Esophagus muscularis mucosa (tissue), 4 donors: Measurements from ENCODE around the gene TSPOAP1. TPM values are rescaled to one million over a fixed set of nuclear protein-coding genes. Genes with fewer than 3 reads are reported as not detected.

Experiments used
- DNase-seq: peaks from one replicate; pipeline ENCODE4 v3.0.0-alpha.2; 2017; ENCODE audit errors: extremely low spot score
- H3K27ac ChIP-seq, 4 donors: fragments of 200-600 bp; sonication (generic); replicated peaks in 1 of 4; 1 replicate in 3 of 4; 2 replicates in 1 of 4; pipeline ENCODE4 v1.5.1; 2016 to 2019; ENCODE audit warnings: mild to moderate bottlenecking in 1 of 4
- H3K27me3 ChIP-seq, 4 donors: fragments of 200-600 bp; sonication (generic); one replicate each; pipeline versions ENCODE4 v1.5.1 to v1.6.0; 2016 to 2019
- H3K36me3 ChIP-seq, 4 donors: fragments of 200-600 bp; sonication (generic); one replicate each; pipeline ENCODE4 v1.5.1; 2016 to 2019
- H3K4me1 ChIP-seq, 4 donors: fragments of 200-600 bp; sonication (generic); one replicate each; pipeline ENCODE4 v1.5.1; 2016 to 2019
- H3K4me3 ChIP-seq, 4 donors: fragments of 200-600 bp; sonication (generic); 1 replicate in 2 of 4; 2 replicates in 2 of 4; pipeline ENCODE4 v1.5.1; 2016 to 2019; ENCODE audit warnings: mild to moderate bottlenecking in 4 of 4, moderate library complexity in 1 of 4
- H3K9me3 ChIP-seq, 4 donors: fragments of 200-600 bp; sonication (generic); 1 replicate in 3 of 4; 2 replicates in 1 of 4; pipeline ENCODE4 v1.5.1; 2016 to 2019
- CTCF ChIP-seq, 3 experiments: fragments of 200-600 bp in 2 of 3; fragments of 450-650 bp in 1 of 3; sonication (generic) in 2 of 3; IDR thresholded peaks; one replicate each; pipeline ENCODE4 v1.5.1; 2017 to 2019; ENCODE audit warnings: antibody characterized with exemption in 3 of 3, mild to moderate bottlenecking in 2 of 3, moderate library complexity in 1 of 3
- EP300 ChIP-seq: sonication (generic); formaldehyde crosslinking; IDR thresholded peaks from one replicate; pipeline ENCODE4 v1.6.1; 2017; ENCODE audit warnings: antibody characterized with exemption
- POLR2A ChIP-seq: fragments of 450-650 bp; IDR thresholded peaks from one replicate; pipeline ENCODE4 v1.6.1; 2017; ENCODE audit warnings: antibody characterized with exemption, moderate library complexity, mild to moderate bottlenecking, low read depth
- POLR2AphosphoS5 ChIP-seq, 2 donors: sonication (generic); formaldehyde crosslinking; IDR thresholded peaks; one replicate each; pipeline ENCODE4 v1.6.1; 2017; ENCODE audit warnings: antibody characterized with exemption in 2 of 2
- WGBS: methylation state at CpG from one replicate; pipeline ENCODE4 v1.1.5; 2018; 5-methylcytosine and 5-hydroxymethylcytosine counted together
- intact Hi-C: fragments of 100-400 bp; cut with DNase I; formaldehyde crosslinking; loops from one replicate; pipeline ENCODE4 v1.15.1; 2023
- total RNA-seq, 4 donors: library from RNA; depleted of rRNA; stranded (reverse); fragments of >200 nt; gene quantifications; one replicate each; pipeline versions ENCODE4 v1.1.0 to v1.2.1, GENCODE V29; 2016

Gene TSPOAP1
- total RNA-seq, 4 donors from 2014 or later = 10.0 to 19.0 (median 16.0) TPM

- intact Hi-C loops = no loop called here
- Histone ChIP-seq H3K4me1 (peaks cover 6 to 51% (median 43%) of the 10 kb centered on the region in 4 donors), H3K36me3 (no peaks in the 10 kb centered on the region), H3K27ac (peak overlapping the region in 2 of 4 donors; percentile 74 to 75), H3K27me3 (peaks cover 0 to 22% (median 2%) of the 10 kb centered on the region in 4 donors), H3K4me3 (no peak overlapping the region), H3K9me3 (no peaks in the 10 kb centered on the region)
- TF ChIP-seq CTCF (IDR thresholded peaks at IDR 0.05) = no peak
- TF ChIP-seq POLR2A = no peak
- TF ChIP-seq POLR2AphosphoS5 (IDR thresholded peaks at IDR 0.05) = no peak
- no peak for DNase-seq
- 85% methylated on average over 5 of the region's 9 CpGs for WGBS
Observed at GRCh38 chr17:58334661-58335060, 6.1 kb upstream of the TSPOAP1 start.

- no peaks in the 10 kb centered on the region for H3K9me3 ChIP-seq
- H3K36me3 ChIP-seq = no peaks in the 10 kb centered on the region
- no peak overlapping the region for H3K4me3 ChIP-seq
- peak overlapping the region in 2 of 4 donors; percentile 74 to 75 for H3K27ac ChIP-seq
- intact Hi-C loops = no loop called here
- WGBS = 73% methylated on average over 5 of the region's 5 CpGs
- H3K4me1 ChIP-seq = peaks cover 6 to 52% (median 41%) of the 10 kb centered on the region in 4 donors
- peaks cover 0 to 22% (median 2%) of the 10 kb centered on the region in 4 donors for H3K27me3 ChIP-seq
- no peak for DNase-seq
- no peak for TF ChIP-seq EP300
- no peak for TF ChIP-seq POLR2AphosphoS5 (IDR thresholded peaks at IDR 0.05)
- no peak for TF ChIP-seq CTCF (IDR thresholded peaks at IDR 0.05)
- no peak for TF ChIP-seq POLR2A
Observed at GRCh38 chr17:58334256-58334655, 5.7 kb upstream of the TSPOAP1 start.

GRCh38 chr17:58333736-58334207, 5.2 kb upstream of the TSPOAP1 start:
- Histone ChIP-seq H3K27ac (no peak overlapping the region), H3K4me3 (peak overlapping the region in 1 of 4 donors; percentile 43), H3K27me3 (peaks cover 0 to 22% (median 2%) of the 10 kb centered on the region in 4 donors), H3K4me1 (peaks cover 6 to 51% (median 40%) of the 10 kb centered on the region in 4 donors), H3K9me3 (no peaks in the 10 kb centered on the region), H3K36me3 (no peaks in the 10 kb centered on the region)
- WGBS = 62% methylated on average over 6 of the region's 6 CpGs
- intact Hi-C loops = no loop called here
- TF ChIP-seq CTCF (IDR thresholded peaks at IDR 0.05) (no peak), EP300 (no peak), POLR2AphosphoS5 (IDR thresholded peaks at IDR 0.05) (no peak), POLR2A (no peak)
- DNase-seq = no peak

- WGBS = 76% methylated on average over 14 of the region's 21 CpGs
- peak overlapping the region; percentile 43 to 57 (median 47) for H3K4me3 ChIP-seq
- peak overlapping the region in 3 of 4 donors; percentile 58 to 71 (median 63) for H3K27ac ChIP-seq
- no peaks in the 10 kb centered on the region for H3K9me3 ChIP-seq
- TF ChIP-seq POLR2A = no peak
- TF ChIP-seq EP300 = no peak
- no peak for TF ChIP-seq POLR2AphosphoS5 (IDR thresholded peaks at IDR 0.05)
- TF ChIP-seq CTCF (IDR thresholded peaks at IDR 0.05) = no peak
- intact Hi-C loops = no loop called here
- peaks cover 6 to 51% (median 39%) of the 10 kb centered on the region in 4 donors for H3K4me1 ChIP-seq
- H3K36me3 ChIP-seq = no peaks in the 10 kb centered on the region
- peaks cover 0 to 22% (median 2%) of the 10 kb centered on the region in 4 donors for H3K27me3 ChIP-seq
- no peak for DNase-seq
Observed at GRCh38 chr17:58332778-58333735, 4.5 kb upstream of the TSPOAP1 start.
